Stomach smooth muscle (tissue), 2 donors: ENCODE data around the gene CRACR2B.

Experiments
- H3K27ac ChIP-seq: one replicate; pipeline ENCODE4 v1.7.0; 2013; ENCODE audit warnings: mild to moderate bottlenecking, low read length, inconsistent platforms
- H3K27me3 ChIP-seq, 2 donors: one replicate each; pipeline ENCODE4 v1.7.0; 2013; ENCODE audit warnings: low read length in 2 of 2; ENCODE audit not compliant: insufficient read depth in 2 of 2, control insufficient read depth in 1 of 2
- H3K36me3 ChIP-seq, 2 donors: one replicate each; pipeline ENCODE4 v1.7.0; 2013; ENCODE audit warnings: low read length in 2 of 2; ENCODE audit not compliant: control insufficient read depth in 2 of 2, insufficient read depth in 2 of 2
- H3K4me1 ChIP-seq: one replicate; pipeline ENCODE4 v1.7.0; 2013; ENCODE audit warnings: low read length; ENCODE audit not compliant: control insufficient read depth, insufficient read depth
- H3K4me3 ChIP-seq, 2 donors: one replicate each; pipeline ENCODE4 v1.7.0; 2013; ENCODE audit warnings: low read length in 2 of 2
- H3K9ac ChIP-seq, 2 donors: one replicate each; pipeline ENCODE4 v1.7.0; 2013; ENCODE audit warnings: low read length in 2 of 2, mild to moderate bottlenecking in 1 of 2
- H3K9me3 ChIP-seq, 2 donors: one replicate each; pipeline ENCODE4 v1.7.0; 2013; ENCODE audit warnings: low read length in 2 of 2; ENCODE audit not compliant: control insufficient read depth in 2 of 2
- donor health status: healthy.
- donor health status: Pancreatic carcinoma.

Gene CRACR2B

GRCh38 chr11:829176-829846 is 1.6 kb downstream of the CRACR2B start:
- no peak overlapping the region for H3K27ac ChIP-seq
- peaks cover 62% of the 10 kb centered on the region for H3K4me1 ChIP-seq
- peaks cover 57 to 81% of the 10 kb centered on the region in 2 donors for H3K27me3 ChIP-seq
- H3K4me3 ChIP-seq, result peak overlapping the region; percentile 14 to 63
- H3K9me3 ChIP-seq, result no peaks in the 10 kb centered on the region
- H3K36me3 ChIP-seq, result peaks cover 0 to 8% of the 10 kb centered on the region in 2 donors
- H3K9ac ChIP-seq, result no peak overlapping the region

GRCh38 chr11:829847-830294 is 2.2 kb downstream of the CRACR2B start:
- Histone ChIP-seq H3K9me3 (no peaks in the 10 kb centered on the region), H3K27me3 (peaks cover 57 to 76% of the 10 kb centered on the region in 2 donors), H3K4me3 (peak overlapping the region in 1 of 2 donors; percentile 63), H3K36me3 (peaks cover 0 to 3% of the 10 kb centered on the region in 2 donors), H3K9ac (no peak overlapping the region), H3K4me1 (peaks cover 68% of the 10 kb centered on the region), H3K27ac (no peak overlapping the region)

GRCh38 chr11:830295-831117 is 2.8 kb downstream of the CRACR2B start:
- H3K4me1 ChIP-seq, result peaks cover 73% of the 10 kb centered on the region
- H3K36me3 ChIP-seq, result no peaks in the 10 kb centered on the region
- H3K27ac ChIP-seq, result no peak overlapping the region
- peaks cover 52 to 70% of the 10 kb centered on the region in 2 donors for H3K27me3 ChIP-seq
- peak overlapping the region in 1 of 2 donors; percentile 63 for H3K4me3 ChIP-seq
- no peak overlapping the region for H3K9ac ChIP-seq
- H3K9me3 ChIP-seq, result no peaks in the 10 kb centered on the region

- H3K4me3 ChIP-seq, result no peak overlapping the region
- no peak overlapping the region for H3K9ac ChIP-seq
- peaks cover 73% of the 10 kb centered on the region for H3K4me1 ChIP-seq
- peaks cover 44 to 62% of the 10 kb centered on the region in 2 donors for H3K27me3 ChIP-seq
- no peaks in the 10 kb centered on the region for H3K36me3 ChIP-seq
- H3K9me3 ChIP-seq, result no peaks in the 10 kb centered on the region
- H3K27ac ChIP-seq, result no peak overlapping the region
These were observed 3.6 kb downstream of the CRACR2B start for GRCh38 chr11:831118-831864.

GRCh38 chr11:831961-832528 is 4.3 kb downstream of the CRACR2B start:
- Histone ChIP-seq H3K27me3 (peaks cover 40 to 55% of the 10 kb centered on the region in 2 donors), H3K4me1 (peaks cover 68% of the 10 kb centered on the region), H3K9me3 (no peaks in the 10 kb centered on the region), H3K36me3 (peaks cover 0 to 6% of the 10 kb centered on the region in 2 donors), H3K4me3 (peak overlapping the region in 1 of 2 donors; percentile 71), H3K27ac (no peak overlapping the region), H3K9ac (peak overlapping the region; percentile 13 to 28)

GRCh38 chr11:832529-833113 is 4.9 kb downstream of the CRACR2B start, which contains the start of gene CD151:
CD151 (plus strand) TSS chr11:832952; CDS start chr11:836070, 3,118 bp downstream.
- H3K4me1 ChIP-seq, result peaks cover 63% of the 10 kb centered on the region
- peak within 1 kb of the TSS; percentile 88 for H3K27ac ChIP-seq

GRCh38 chr11:833114-833791 is 5.5 kb downstream of the CRACR2B start:
- Histone ChIP-seq H3K9ac (peak overlapping the region; percentile 78 to 82), H3K27me3 (peaks cover 30 to 43% of the 10 kb centered on the region in 2 donors), H3K36me3 (peaks cover 0 to 15% of the 10 kb centered on the region in 2 donors), H3K4me3 (peak overlapping the region; percentile 78 to 81), H3K9me3 (no peaks in the 10 kb centered on the region), H3K27ac (peak overlapping the region; percentile 88), H3K4me1 (peaks cover 60% of the 10 kb centered on the region)

More at GRCh38 chr11:832529-833113, 4.9 kb downstream of the CRACR2B start, which contains the start of gene CD151:
- Histone ChIP-seq H3K36me3 (peaks cover 0 to 12% of the 10 kb centered on the region in 2 donors), H3K27me3 (peaks cover 36 to 49% of the 10 kb centered on the region in 2 donors), H3K9me3 (no peaks in the 10 kb centered on the region), H3K4me3 (peak within 1 kb of the TSS; percentile 78 to 81), H3K9ac (peak within 1 kb of the TSS; percentile 78 to 82)

- H3K27me3 ChIP-seq, result peaks cover 27 to 36% of the 10 kb centered on the region in 2 donors
- H3K4me3 ChIP-seq, result peak overlapping the region; percentile 78 to 81
- no peaks in the 10 kb centered on the region for H3K9me3 ChIP-seq
- H3K27ac ChIP-seq, result peak overlapping the region; percentile 88
- H3K36me3 ChIP-seq, result peaks cover 5 to 19% of the 10 kb centered on the region in 2 donors
- H3K4me1 ChIP-seq, result peaks cover 63% of the 10 kb centered on the region
- H3K9ac ChIP-seq, result peak overlapping the region; percentile 78 to 82
These were observed 6.2 kb downstream of the CRACR2B start for GRCh38 chr11:833849-834311.
